Hematopoietic multipotent progenitor cell treated with erythropoietin and hydrocortisone succinate and interleukin-3 and kit ligand, for 4 days (in vitro differentiated cells): ENCODE measurements around the gene DPT.

Source experiments
- DNase-seq: peaks from one replicate; pipeline ENCODE4 v3.0.0-alpha.2; 2015

Gene DPT

GRCh38 chr1:168734946-168735345 is 5.9 kb upstream of the DPT start:
- DNase-seq = no peak

- DNase-seq = no peak
Measured at GRCh38 chr1:168734271-168734670, 5.3 kb upstream of the DPT start.

- no peak for DNase-seq
Measured at GRCh38 chr1:168733241-168733640, 4.2 kb upstream of the DPT start.

- DNase-seq = no peak
Measured at GRCh38 chr1:168732736-168733135, 3.7 kb upstream of the DPT start.

GRCh38 chr1:168731244-168731953 is 2.4 kb upstream of the DPT start:
- DNase-seq = no peak

GRCh38 chr1:168729405-168729802 is 398 bp upstream of the DPT start:
- DNase-seq = no peak

GRCh38 chr1:168726719-168727118 is 2.3 kb downstream of the DPT start:
- DNase-seq = no peak

GRCh38 chr1:168726281-168726680 is 2.7 kb downstream of the DPT start:
- no peak for DNase-seq

- DNase-seq = no peak
Measured at GRCh38 chr1:168725831-168726230, 3.2 kb downstream of the DPT start.

- no peak for DNase-seq
Measured at GRCh38 chr1:168725060-168725459, 3.9 kb downstream of the DPT start.

GRCh38 chr1:168723000-168723399 is 6.0 kb downstream of the DPT start:
- DNase-seq = no peak

- no peak for DNase-seq
Measured at GRCh38 chr1:168720839-168721238, 8.2 kb downstream of the DPT start.

- DNase-seq = no peak
Measured at GRCh38 chr1:168719306-168720111, 9.5 kb downstream of the DPT start.

- no peak for DNase-seq
Measured at GRCh38 chr1:168717906-168718891, 10.8 kb downstream of the DPT start.

GRCh38 chr1:168714012-168714411 is 15.0 kb downstream of the DPT start:
- DNase-seq = no peak

- peak; percentile 12 for DNase-seq
Measured at GRCh38 chr1:168709405-168710363, 19.3 kb downstream of the DPT start.

GRCh38 chr1:168708698-168709404 is 20.2 kb downstream of the DPT start:
- peak; percentile 47 for DNase-seq

- DNase-seq = no peak
Measured at GRCh38 chr1:168706391-168706992, 22.5 kb downstream of the DPT start.

- no peak for DNase-seq
Measured at GRCh38 chr1:168700575-168701268, 28.3 kb downstream of the DPT start.

- no peak for DNase-seq
Measured at GRCh38 chr1:168698453-168698852, 30.6 kb downstream of the DPT start.
